Erythroblast (primary cell): ENCODE measurements around the gene CEP76.

Experiments
- GATA1 ChIP-seq: IDR thresholded peaks from 2 replicates; pipeline ENCODE4 v1.6.1; 2011; ENCODE audit warnings: low read depth, mild to moderate bottlenecking, control low read depth, low read length, moderate library complexity
- POLR2A ChIP-seq: IDR thresholded peaks from 2 replicates; pipeline ENCODE4 v1.6.1; 2011; ENCODE audit warnings: mild to moderate bottlenecking, low read length

DNA sequence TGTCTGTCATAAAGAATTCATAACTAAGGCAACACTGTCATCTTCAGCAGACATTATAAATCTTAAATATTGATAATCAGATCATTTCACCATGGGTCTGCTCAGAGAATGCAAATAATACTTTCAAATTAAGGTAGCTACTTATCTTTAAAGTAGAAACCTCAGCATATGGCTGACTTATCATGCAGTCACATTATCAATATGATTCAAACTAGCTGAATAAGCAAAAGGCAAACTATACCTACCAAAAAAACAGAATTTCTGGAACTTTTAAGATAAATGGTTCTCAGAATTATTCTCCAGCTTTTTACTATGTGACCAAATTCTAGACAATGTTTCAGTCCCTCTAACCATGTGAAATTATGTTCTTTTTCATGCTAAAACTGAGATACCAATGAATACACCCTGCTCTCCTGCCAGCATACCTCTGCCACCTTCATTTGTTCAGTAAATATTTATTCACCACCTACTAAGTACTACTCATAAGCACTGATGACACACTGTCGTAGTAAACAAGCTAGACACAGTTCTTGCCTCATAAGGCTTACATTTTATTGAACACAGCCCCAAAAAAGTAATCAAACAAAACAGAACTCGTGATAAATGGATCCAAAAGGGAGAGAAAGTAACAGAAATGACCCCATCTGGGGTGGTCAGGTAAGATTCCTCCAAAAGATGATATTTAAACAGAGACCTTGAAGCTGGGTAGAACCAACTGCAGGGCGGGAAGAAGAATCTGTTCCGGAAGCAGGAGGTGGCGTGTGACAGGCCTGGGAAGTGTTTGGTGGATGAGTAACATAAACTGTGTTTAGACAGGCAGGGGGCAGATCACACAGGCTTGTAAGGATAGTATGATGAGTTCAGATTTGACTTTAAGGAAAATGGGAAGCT is 62.3 kb downstream of the CEP76 start:
- TF ChIP-seq POLR2A, result no peak
- no peak for TF ChIP-seq GATA1
